Measurements from ENCODE around the gene LAMP1. TPM values are rescaled to one million over a fixed set of nuclear protein-coding genes. Genes with fewer than 3 reads are reported as not detected.
"Not testable (repeated sequence)": the region's sequence is repeated elsewhere in the genome, so short reads cannot be mapped to it uniquely, and the experiment has no call there.

Gene LAMP1
- total RNA-seq, 1 experiment from 2014 or later, result 110 TPM

DNA sequence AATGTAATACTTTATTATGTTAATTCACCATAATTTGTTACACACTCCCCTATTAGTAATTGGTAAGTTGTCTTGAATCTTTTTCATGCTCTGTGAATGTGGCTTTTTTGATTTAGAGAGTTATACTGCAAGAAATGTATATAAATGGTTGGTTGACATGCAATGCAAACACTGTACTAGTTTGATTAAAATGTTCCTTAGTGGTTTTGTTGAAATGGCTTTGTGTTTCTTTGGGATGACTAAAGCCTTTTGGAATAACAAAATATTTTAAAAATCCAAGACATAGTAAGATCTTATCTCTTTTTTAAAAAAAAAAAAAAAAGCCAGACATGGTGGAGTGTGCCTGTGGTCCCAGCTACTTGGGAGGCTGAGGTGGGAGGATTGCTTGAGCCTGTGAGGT lies 10.5 kb downstream of the LAMP1 start:
- TF ChIP-seq EZH2phosphoT487 (IDR thresholded peaks at IDR 0.05; ENCODE audit: borderline replicate concordance, low read length) (no peak), EZH2 (IDR thresholded peaks at IDR 0.05; ENCODE audit: low read length, unreplicated experiment) (no peak)
- TF ChIP-seq, protein P1, sequence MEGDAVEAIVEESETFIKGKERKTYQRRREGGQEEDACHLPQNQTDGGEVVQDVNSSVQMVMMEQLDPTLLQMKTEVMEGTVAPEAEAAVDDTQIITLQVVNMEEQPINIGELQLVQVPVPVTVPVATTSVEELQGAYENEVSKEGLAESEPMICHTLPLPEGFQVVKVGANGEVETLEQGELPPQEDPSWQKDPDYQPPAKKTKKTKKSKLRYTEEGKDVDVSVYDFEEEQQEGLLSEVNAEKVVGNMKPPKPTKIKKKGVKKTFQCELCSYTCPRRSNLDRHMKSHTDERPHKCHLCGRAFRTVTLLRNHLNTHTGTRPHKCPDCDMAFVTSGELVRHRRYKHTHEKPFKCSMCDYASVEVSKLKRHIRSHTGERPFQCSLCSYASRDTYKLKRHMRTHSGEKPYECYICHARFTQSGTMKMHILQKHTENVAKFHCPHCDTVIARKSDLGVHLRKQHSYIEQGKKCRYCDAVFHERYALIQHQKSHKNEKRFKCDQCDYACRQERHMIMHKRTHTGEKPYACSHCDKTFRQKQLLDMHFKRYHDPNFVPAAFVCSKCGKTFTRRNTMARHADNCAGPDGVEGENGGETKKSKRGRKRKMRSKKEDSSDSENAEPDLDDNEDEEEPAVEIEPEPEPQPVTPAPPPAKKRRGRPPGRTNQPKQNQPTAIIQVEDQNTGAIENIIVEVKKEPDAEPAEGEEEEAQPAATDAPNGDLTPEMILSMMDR (conservative IDR thresholded peaks at IDR 0.05; ENCODE audit: low read depth, low read length), result no peak
- H3K9me2 ChIP-seq (replicated peaks; ENCODE audit: low read length), result no peaks in the 10 kb centered on the region
- DNase-seq (no peak), ATAC-seq (no peak)
- H2AFZ ChIP-seq (ENCODE audit: low read length), result no peak overlapping the region
- H3K27me3 ChIP-seq (ENCODE audit: low read length), result no peaks in the 10 kb centered on the region
- H3K27ac ChIP-seq (ENCODE audit: low read length), result no peak overlapping the region
- H4K20me1 ChIP-seq (ENCODE audit: low read length), result peaks cover 7% of the 10 kb centered on the region; the same call in 1 of the 2 replicates
- H3K9me3 ChIP-seq (ENCODE audit: low read length), result no peaks in the 10 kb centered on the region
- intact Hi-C loops (cut with micrococcal nuclease), result no loop called here
- no TSS peak for BruUV-seq (replicated peaks)
- H3K9ac ChIP-seq (ENCODE audit: low read length), result no peak overlapping the region
- POLR2A ChIA-PET (ENCODE audit: unreplicated experiment), result no interaction called here
- H3K36me3 ChIP-seq (ENCODE audit: low read depth, low read length), result peaks cover 6% of the 10 kb centered on the region; the same call in 1 of the 2 replicates
- H3F3A ChIP-seq (ENCODE audit: low read length, unreplicated experiment), result no peaks in the 10 kb centered on the region
- CTCF ChIA-PET, result interaction anchor here (0.6 kb wide), 1 partner anchor 87 kb away, joined by 5 read pairs; no protein-coding TSS in a partner anchor
- no peaks in the 10 kb centered on the region for H3K4me1 ChIP-seq (ENCODE audit: insufficient read depth, low read length)
- H3K4me3 ChIP-seq (ENCODE audit: low read length), result no peak overlapping the region
- H3K4me2 ChIP-seq (ENCODE audit: low read length), result no peak overlapping the region
- H3K79me2 ChIP-seq (ENCODE audit: low read length), result peaks cover 49% of the 10 kb centered on the region

DNA sequence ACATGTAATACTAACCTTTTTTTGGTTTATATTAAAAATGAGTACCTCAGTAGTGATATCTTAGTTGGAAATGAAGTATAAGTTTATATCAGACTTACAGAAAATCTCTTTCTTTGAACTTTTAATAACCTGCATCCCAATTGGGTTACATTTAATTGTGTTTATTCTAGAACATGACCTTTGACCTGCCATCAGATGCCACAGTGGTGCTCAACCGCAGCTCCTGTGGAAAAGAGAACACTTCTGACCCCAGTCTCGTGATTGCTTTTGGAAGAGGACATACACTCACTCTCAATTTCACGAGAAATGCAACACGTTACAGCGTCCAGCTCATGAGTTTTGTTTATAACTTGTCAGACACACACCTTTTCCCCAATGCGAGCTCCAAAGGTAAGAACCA lies 12.4 kb downstream of the LAMP1 start:
- no peak for TF ChIP-seq EZH2phosphoT487 (IDR thresholded peaks at IDR 0.05; ENCODE audit: borderline replicate concordance, low read length)
- TF ChIP-seq EZH2 (IDR thresholded peaks at IDR 0.05; ENCODE audit: low read length, unreplicated experiment), result no peak
- TF ChIP-seq, protein P1 (conservative IDR thresholded peaks at IDR 0.05; ENCODE audit: low read depth, low read length), result no peak
- Histone ChIP-seq H3F3A (ENCODE audit: low read length, unreplicated experiment) (no peaks in the 10 kb centered on the region), H3K4me1 (ENCODE audit: insufficient read depth, low read length) (no peaks in the 10 kb centered on the region), H3K27ac (ENCODE audit: low read length) (no peak overlapping the region), H3K36me3 (ENCODE audit: low read depth, low read length) (peaks cover 6% of the 10 kb centered on the region; the same call in 1 of the 2 replicates), H3K9ac (ENCODE audit: low read length) (no peak overlapping the region), H3K79me2 (ENCODE audit: low read length) (peaks cover 29% of the 10 kb centered on the region), H3K27me3 (ENCODE audit: low read length) (no peaks in the 10 kb centered on the region), H3K4me3 (ENCODE audit: low read length) (no peak overlapping the region), H3K9me2 (replicated peaks; ENCODE audit: low read length) (no peaks in the 10 kb centered on the region), H3K9me3 (ENCODE audit: low read length) (no peaks in the 10 kb centered on the region), H3K4me2 (ENCODE audit: low read length) (no peak overlapping the region), H2AFZ (ENCODE audit: low read length) (no peak overlapping the region), H4K20me1 (ENCODE audit: low read length) (peaks cover 7% of the 10 kb centered on the region; the same call in 1 of the 2 replicates)
- BruUV-seq (replicated peaks), result no TSS peak
- ChIA-PET CTCF (no interaction called here), POLR2A (ENCODE audit: unreplicated experiment) (no interaction called here)
- intact Hi-C loops (cut with micrococcal nuclease), result no loop called here
- ATAC-seq (no peak), DNase-seq (no peak)

DNA sequence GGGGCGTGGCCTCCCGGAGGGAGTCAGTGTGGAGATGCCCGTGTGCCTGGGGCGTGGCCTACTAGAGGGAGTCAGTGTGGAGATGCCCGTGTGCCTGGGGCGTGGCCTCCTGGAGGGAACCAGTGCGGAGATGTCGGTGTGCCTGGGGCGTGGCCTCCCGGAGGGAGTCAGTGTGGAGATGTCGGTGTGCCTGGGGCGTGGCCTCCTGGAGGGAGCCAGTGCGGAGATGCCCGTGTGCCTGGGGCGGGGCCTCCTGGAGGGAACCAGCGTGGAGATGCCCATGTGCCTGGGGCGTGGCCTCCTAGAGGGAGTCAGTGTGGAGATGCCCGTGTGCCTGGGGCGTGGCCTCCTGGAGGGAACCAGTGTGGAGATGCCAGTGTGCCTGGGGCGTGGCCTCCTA lies 17.1 kb downstream of the LAMP1 start:
- H3K4me1 ChIP-seq (ENCODE audit: insufficient read depth, low read length); ATAC-seq; H3K36me3 ChIP-seq (ENCODE audit: low read depth, low read length); H3K9ac ChIP-seq (ENCODE audit: low read length); H3K27ac ChIP-seq (ENCODE audit: low read length); H3K79me2 ChIP-seq (ENCODE audit: low read length); H4K20me1 ChIP-seq (ENCODE audit: low read length); intact Hi-C loops (cut with micrococcal nuclease); CTCF ChIA-PET; POLR2A ChIA-PET (ENCODE audit: unreplicated experiment); BruUV-seq (replicated peaks); H3K9me2 ChIP-seq (replicated peaks; ENCODE audit: low read length); H3K4me3 ChIP-seq (ENCODE audit: low read length); H3K27me3 ChIP-seq (ENCODE audit: low read length); H3K4me2 ChIP-seq (ENCODE audit: low read length); H2AFZ ChIP-seq (ENCODE audit: low read length); H3K9me3 ChIP-seq (ENCODE audit: low read length); H3F3A ChIP-seq (ENCODE audit: low read length, unreplicated experiment): not testable (repeated sequence)
- peak; percentile 53 for DNase-seq

DNA sequence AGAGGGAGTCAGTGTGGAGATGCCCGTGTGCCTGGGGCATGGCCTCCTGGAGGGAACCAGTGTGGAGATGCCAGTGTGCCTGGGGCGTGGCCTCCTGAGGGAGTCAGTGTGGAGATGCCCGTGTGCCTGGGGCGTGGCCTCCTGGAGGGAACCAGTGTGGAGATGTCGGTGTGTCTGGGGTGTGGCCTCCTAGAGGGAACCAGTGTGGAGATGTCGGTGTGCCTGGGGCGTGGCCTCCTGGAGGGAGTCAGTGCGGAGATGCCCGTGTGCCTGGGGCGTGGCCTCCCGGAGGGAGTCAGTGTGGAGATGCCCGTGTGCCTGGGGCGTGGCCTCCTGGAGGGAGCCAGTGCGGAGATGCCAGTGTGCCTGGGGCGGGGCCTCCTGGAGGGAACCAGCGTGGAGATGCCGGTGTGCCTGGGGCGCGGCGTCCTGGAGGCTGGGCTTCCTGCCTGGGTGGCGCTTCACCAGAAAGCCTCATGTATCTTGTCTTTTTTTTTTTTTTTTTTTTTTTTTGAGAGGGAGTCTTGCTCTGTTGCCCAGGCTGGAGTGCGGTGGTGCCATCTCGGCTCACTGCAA lies 17.9 kb downstream of the LAMP1 start:
- H3F3A ChIP-seq (ENCODE audit: low read length, unreplicated experiment); H3K4me2 ChIP-seq (ENCODE audit: low read length); BruUV-seq (replicated peaks); H3K9ac ChIP-seq (ENCODE audit: low read length); H4K20me1 ChIP-seq (ENCODE audit: low read length); H3K9me2 ChIP-seq (replicated peaks; ENCODE audit: low read length); H3K27ac ChIP-seq (ENCODE audit: low read length); H2AFZ ChIP-seq (ENCODE audit: low read length); intact Hi-C loops (cut with micrococcal nuclease); H3K9me3 ChIP-seq (ENCODE audit: low read length); ATAC-seq; CTCF ChIA-PET; H3K4me3 ChIP-seq (ENCODE audit: low read length); H3K79me2 ChIP-seq (ENCODE audit: low read length); H3K27me3 ChIP-seq (ENCODE audit: low read length); H3K36me3 ChIP-seq (ENCODE audit: low read depth, low read length); H3K4me1 ChIP-seq (ENCODE audit: insufficient read depth, low read length); POLR2A ChIA-PET (ENCODE audit: unreplicated experiment): not testable (repeated sequence)
- DNase-seq, result peak; percentile 68

Measured in PC-3 (cell line).